HG02943 (cell line): Measurements from ENCODE around the gene BET1.

ENCODE experiments used
- ATAC-seq: cut with Tn5 transposase; IDR thresholded peaks from one replicate; pipeline ENCODE4 v1.9.1; 2021; ENCODE audit warnings: mild to moderate bottlenecking, low read depth, moderate library complexity; ENCODE audit not compliant: unreplicated experiment

The BET1 gene

DNA sequence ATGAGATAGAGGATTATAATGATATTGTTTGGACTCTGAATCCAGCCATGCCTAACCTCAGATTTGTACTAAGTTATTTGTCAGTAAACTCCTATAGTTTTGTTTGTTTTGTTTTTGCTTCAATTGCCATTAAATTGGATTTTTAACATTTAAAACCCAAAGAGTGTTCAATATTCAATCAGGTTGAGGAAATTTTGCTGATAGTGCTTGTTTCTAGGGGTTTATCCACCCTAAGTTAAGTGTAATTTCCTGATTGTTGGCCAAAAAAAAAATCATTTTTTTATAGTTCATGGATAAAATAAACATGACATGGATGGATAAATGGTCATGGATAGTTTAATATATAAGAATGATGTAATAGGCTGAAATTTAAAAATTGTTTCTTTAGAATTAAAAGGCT lies 11.4 kb upstream of the BET1 start:
- no peak for ATAC-seq

DNA sequence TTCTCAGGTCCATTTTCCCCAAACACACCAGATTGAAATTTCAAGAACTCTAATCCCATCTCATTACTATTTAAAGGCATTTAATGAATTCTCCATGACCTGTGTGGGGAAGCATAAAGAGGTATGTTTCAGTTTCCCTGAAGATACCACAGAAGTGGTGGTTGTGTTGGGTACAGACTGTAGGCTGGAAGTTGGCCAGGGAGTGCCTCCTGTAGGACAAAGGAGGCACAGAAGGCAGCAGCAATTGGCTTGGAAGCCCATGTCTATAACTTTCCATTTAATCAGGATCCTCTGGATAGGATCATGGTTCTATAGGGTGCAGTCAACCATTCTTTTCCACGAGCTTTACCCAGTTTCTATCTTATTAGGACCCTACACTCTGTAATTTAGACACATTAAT lies 8.6 kb upstream of the BET1 start:
- ATAC-seq: no peak

DNA sequence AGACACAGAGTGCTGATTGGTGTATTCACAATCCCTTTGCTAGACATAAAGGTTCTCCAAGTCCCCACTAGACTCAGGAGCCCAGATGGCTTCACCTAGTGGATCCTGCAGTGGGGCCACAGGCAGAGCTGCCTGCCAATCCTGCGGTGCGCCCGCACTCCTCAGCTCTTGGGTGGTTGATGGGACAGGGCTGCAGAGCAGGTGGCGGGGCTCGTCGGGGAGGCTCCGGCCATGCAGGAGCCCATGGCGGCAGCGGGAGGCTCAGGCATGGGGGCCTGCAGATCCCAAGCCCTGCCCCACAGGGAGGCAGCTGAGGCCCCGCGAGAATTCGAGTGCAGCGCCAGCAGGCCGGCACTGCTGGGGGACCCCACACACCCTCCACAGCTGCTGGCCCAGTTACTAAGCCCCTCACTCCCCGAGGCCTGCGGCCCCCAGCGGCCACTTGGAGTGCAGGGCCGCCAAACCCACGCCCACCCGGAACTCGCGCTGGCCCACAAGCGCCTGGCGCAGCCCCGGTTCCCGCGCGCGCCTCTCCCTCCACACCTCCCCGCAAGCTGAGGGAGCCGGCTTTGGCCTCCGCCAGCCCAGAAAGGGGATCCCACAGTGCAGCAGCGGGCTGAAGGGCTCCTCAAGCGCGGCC lies 7.7 kb upstream of the BET1 start:
- ATAC-seq: no peak

DNA sequence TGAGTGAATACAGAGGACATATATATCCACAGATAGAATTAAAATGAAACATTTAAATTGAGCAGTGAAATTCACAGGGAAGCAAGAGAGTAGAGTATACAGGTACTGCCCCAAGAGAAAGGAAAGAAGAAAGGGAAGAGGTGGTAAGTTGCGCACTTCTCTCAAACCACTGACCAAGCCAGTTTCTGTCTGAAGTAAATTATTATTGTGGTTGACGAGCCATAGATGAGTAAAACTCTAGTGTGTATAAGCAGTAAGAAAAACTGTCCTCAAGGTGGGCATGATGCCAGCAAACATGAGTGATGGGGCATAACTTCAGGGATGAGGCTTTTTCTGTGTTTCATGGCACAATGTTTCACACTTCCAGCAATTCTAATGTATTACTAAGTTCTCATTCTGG lies 4.4 kb upstream of the BET1 start:
- no peak for ATAC-seq

DNA sequence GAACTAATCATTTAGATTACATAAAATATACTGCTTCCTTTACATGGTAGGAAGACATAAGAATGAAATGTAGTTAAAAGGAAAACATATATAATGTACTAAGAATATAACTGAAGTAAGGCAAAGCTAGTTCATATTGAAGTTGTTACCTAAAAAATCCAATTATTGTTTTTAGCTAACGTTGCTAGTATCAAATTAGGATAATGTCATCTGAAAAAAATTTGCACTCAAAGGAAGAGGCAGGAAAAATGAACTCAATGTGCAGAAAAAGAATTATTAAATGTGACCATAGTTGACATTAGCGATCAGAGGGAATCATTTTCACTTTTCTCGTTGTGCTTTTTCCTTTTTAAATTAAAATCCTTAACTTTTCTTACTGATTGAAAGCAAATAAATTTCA lies 1.6 kb upstream of the BET1 start:
- ATAC-seq: no peak

DNA sequence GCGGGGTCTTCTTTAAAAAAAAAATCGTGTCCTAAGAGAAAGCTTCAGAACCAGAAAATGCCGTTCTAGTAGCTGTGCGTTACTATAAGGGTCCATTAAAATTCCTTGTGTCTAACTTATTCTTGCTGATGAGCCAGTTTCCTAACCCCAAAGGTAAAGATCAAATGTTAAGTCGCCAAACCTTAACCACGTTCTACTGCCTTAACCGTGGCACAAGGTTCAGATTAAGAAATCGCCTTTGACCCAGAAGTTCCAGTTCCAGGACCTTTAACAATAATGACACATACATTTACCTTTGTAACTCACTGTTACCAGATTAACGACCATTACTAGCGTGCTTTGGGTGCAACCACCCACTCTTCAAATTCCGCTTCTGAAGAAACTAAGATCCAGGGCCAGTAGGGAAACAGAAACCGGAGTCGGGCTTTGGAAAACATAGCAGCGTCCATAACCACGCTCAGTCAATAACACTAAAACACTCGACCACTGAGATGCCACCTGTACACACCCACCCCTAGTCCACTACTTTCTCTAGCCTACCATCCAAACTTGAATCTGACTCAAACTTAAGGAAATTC lies 620 bp downstream of the BET1 start:
- peak; percentile 35 for ATAC-seq

DNA sequence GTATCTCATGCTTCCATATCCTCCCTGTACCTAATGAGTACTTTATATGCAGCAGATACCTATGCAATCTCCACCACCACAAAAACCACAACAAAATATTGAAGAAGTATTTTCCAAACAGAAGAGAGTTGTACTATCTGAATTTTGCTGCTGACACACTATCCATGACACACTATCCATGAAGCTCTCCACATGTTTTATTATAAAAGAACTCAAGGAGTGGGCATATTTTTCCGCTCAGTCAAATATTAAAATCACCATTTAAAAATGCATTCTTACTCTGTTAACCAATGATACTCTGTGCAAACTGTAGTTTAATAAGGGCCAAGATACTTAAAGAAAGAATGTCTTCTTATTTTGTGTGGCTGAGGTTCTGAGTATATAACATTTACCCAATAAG lies 2.8 kb downstream of the BET1 start:
- no peak for ATAC-seq

DNA sequence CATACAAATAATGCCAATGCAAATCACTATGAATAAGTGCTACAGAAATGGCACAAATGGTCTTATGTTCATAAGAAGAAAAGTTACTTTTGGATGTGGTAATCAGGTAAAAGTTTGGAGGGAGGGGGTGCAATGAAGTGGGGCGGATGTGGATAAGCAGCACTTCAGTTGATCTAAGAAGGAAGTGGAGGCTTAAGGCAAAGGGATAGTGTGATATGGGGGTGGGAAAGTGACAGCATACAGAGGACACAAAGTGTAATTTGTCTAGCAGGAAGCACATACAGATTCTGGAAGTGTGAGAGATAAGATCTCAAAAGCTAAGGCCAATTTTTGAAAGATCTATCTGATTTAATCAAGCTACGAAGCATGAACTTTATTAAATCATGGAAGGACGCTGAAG lies 6.3 kb downstream of the BET1 start:
- no peak for ATAC-seq

DNA sequence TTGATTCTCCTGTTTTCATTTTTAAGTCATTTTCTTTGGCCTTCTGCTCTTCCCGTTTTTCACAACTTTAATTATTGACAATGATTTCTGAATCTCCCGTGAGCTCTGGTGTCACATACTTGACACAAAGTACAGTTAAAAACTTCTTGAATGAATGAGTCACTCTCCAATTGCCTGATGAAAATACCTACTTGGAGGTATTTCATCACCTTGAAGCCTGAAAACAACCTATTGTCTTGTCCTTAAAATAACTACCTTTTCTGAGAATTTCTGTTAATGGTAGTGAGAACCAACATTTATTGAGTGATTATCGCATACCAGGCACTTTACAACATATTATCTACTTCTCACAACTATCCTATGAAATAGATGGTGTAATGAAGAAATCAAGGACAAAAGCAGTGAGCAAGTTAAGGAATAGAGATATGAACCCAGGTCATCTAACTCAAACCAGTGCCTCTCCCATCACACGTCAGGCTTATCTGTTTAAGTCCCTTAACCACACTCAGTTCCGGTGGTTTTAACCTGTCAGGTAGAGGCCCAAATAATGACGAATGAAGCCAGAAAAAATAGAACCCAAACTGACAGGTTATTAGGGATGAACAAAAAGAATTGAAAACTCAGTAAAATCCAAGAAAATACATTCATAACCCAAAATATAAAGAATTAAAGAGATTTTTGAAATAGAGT lies 11.6 kb downstream of the BET1 start:
- ATAC-seq: no peak

DNA sequence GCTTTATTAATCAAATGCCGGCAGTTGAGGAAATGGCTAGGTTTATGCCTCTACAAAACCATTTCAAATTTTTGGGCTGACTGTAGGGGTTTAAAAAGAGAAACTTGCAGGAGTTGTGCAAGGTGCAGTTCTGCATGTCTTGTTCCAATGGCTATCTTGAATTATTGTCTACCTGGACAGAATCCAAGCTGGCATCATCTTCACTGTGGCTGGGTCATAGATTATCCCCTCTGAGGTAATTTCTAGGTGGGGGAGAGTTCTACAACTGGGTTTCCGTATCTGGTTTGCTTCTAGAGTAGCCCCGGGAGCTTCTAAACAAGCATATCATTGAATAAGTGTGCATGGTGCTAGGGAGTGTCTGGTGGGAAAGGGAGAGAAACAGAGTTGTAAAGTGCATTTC lies 16.9 kb downstream of the BET1 start:
- no peak for ATAC-seq

DNA sequence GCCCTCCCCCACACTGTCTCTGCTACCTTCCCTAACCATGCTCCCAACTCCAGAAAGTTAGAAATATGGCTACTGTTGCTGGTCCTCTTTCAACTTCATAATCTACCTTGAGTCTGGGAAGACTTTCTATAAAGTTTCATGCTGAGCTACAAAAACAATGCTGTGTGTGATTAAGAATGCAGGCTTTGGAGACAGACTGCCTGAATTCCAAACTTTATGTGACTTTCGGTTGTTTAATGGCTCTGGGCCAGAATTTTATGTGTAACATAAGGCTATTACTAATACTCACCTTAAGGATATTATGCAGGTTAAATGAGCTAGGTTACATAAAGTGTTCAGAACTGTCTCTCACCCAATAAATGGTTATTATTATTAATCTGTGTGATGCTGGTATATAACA lies 19.1 kb downstream of the BET1 start:
- ATAC-seq: no peak

DNA sequence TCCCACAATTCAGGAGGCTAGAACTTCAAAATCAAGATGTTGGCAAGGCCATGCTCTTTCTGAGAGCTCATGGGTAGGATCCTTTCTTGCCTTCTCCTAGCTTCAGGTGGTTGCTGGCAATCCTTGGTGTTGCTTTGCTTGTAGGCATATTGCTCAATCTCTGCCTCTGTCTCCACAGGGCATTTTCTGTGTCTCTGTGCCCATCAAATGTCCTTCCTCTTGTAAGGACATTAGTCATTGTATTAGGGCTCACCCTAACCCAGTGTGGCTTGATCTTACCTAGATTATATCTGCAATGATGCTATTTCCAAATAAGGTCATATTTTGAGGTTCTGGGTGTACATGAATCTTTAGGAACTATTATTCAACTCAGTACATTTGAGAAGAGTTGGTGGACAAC lies 20.1 kb downstream of the BET1 start:
- no peak for ATAC-seq

DNA sequence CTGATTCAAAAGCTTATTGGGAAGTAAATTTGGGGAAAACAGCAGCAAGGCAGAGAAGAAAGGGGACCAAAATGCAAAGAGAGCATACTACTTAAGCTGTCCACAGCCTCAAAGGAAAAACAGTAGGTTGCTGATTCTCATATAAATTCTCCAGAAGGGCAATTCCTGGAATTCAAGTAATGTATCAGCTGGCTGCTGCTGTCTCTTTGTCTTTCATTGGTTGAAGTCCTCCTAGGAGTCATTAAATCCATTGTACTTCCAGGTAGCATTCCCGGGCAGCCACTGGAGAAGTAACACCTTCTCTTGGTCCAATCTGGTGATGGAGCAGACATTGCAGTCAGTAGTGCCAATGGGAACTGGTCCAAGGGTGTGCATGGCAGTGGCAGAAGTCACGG lies 22.7 kb downstream of the BET1 start:
- no peak for ATAC-seq

DNA sequence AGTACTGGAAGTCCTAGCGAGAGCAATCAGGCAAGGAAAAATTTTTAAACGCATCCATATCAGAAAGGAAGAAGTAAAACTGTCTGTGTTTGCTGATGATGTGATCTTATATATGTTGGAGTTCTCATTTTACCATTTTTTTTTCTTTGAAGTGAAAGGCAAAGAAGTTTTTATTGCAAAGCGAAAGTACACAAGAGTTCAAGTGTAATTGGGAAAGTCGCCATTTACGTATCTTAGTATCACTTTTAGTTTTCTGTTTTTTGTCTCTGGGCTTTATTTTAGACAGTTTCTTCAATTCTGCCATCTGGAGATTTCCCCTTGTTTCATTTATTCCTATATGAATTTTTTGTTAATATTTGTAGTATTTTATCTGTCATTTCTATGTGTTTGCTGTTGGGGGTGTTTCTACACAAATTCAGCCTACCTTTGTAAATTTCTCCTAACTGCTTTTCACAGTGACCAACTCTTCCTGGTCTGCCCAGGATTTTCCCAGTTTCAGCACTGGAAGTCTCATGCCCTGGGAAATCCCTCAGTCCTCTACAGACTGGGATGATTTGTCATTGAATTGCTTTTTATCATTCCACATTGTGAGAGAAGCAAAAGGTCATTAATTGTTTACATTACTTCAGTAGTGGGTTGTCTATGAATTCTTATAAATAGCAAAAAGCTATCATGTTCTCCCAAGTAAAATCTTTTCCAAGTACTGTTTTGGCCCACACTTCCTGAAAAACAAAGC lies 23.2 kb downstream of the BET1 start:
- no peak for ATAC-seq

DNA sequence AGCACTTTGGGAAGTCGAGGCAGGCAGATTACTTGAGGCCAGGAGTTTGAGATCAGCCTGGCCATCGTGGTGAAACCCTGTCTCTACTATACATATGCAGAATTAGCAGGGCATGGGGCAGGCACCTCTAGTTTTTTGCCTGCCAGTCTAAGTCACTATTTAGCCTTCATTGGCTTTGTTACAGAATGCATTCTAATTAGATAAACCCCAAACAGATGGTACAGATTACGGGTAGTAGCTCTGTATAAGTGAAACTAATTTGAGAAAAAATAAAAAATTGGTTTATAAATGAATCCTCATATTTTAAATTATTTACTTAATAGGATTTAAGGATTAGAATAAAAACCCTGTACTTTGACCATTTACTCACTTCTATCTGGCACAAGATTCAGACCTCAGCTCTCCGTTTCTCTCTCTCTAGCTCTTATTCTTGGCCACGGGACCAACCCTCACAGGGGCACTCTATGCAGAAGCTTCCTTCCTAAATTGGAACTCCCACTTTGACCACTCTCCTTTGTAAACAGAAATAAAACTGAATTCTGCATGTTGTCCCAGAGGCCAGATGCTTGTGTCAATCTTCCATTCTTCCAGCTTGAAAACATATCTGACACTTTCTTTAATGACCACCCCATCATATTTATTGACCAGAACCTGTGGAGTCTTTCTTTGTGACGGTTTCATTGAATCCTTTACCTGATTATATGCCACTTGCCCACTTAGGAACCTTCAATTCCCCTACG lies 26.8 kb downstream of the BET1 start:
- ATAC-seq: no peak

DNA sequence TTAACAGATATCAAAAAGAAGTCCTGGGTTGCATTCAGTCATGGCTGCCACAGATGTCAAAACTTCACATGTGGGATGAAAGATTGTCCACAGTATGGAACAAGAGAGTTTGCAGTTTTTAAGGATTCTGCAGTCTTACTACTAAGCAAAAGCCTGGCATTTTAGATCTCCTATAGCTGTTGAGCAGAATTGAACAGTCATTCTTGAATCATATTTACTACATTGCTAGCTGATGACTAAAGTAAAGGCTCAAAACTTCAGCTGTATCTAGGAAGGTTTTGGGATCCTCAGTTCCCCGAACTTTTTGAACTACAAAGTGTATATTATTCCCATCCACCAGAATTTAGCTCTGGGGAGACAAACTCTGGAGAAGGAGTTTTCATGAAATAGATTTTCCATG lies 31.0 kb downstream of the BET1 start:
- ATAC-seq: no peak

DNA sequence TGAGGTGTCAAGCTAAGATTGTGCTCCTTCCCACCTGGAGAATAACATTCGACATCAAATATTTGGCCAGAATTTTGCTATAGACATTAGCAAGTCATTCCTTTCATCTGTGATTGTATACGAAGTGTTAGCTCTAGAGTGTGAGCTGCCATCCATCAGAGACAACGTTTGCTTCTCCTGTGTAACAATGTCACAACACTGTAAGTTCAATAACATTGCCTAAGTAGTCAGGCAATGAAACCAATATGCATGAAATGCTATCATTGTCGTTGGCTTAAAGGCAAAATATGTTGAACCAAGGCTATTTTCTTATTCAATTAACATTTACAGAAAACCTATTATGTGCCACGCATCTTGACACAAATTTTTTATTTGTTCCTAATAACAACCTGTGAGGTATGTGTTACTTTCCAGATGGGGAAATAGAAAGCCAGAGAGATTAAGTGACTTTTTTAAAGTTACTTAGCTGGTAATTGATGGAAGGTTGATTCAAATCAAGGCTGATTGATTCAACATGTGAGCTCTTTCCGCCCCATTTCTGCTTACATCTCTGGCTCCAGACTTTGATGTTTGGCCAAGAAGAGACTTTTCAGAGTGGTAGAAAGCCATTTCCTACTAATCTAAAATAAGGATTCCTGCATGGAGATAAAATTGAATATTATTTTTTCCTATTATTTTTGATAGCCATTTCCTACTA lies 32.0 kb downstream of the BET1 start:
- no peak for ATAC-seq

DNA sequence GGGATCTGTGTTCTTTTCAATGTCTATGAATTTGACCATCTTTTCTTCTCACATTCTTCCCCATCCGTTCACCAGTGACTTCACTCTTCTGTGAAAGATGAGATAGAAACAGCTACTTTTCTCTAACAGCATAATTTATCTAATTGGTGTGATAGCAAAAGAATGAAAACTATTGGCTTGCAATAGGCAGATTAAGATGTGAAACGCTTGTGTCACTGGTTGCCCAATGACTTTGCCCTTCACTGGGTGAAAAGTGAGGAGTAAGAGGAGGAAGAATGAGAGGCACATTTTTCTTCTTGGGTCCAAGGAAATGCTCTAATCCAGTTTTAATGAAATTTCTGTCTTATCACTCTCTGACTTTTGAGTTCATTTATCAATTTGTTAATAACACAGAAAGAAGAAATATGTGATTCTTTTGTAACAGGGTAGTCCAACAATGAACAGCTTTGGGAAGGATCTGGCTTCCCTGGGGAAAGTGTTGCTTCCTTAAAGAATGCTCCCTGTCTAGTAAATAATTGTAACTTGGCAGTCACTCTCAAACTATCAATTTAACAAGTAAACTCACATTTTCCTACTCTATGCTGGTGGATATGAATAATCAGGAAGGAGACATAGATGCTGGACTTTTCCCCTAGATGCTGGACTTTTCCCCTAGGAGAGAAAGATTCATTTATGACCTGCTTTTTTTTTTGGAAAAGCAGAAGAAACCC lies 35.1 kb downstream of the BET1 start:
- no peak for ATAC-seq

DNA sequence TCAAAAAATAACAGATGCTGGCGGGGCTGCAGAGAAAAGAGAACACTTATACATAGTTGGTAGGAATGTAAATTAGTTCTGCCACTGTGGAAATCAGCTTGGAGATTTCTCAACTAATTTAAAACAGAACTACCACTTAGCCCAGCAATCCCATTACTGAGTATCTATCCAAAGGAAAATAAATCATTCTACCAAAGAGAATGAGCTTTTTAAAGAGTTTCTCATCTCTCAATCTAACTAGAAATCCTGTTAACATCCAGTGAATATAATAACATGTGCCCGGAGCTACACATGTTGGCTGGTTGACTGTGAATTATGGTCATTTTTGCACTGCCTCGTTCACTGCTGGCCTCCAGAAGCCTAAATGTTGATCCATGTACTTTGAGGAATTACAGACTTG lies 39.3 kb downstream of the BET1 start:
- no peak for ATAC-seq

DNA sequence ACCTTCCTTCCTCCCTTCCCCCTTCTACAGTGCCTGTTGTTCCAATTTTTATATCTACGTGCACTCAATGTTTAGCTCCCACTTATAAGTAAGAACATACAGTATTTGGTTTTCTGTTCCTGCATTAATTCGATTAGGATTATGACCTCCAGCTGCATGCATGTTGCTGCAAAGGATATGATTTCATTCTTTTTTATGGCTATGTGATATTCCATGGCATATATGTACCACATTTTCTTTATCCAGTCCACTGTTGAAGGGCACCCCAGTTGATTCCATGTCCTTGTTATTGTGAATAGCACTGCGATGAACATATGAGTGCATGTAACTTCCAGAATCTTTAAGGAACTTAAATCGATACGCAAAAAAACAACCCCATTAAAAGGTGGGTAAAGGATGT lies 39.9 kb downstream of the BET1 start:
- no peak for ATAC-seq
